ENCODE results near the gene TTC39B.

- TF ChIP-seq CTCF (IDR thresholded peaks at IDR 0.05; ENCODE audit: low read depth, low read length, missing input control), result no peak
- TF ChIP-seq REST (IDR thresholded peaks at IDR 0.05), result peak; percentile 59
- no peak for TF ChIP-seq FOXA1 (IDR thresholded peaks at IDR 0.05)
- TF ChIP-seq TAF1 (conservative IDR thresholded peaks at IDR 0.05), result no peak
- TF ChIP-seq HNF4A (conservative IDR thresholded peaks at IDR 0.05), result peak; percentile 96 to 97
- peak; percentile 75 for TF ChIP-seq YY1 (IDR thresholded peaks at IDR 0.05)
- TF ChIP-seq GABPA (IDR thresholded peaks at IDR 0.05 in 1 of 2, conservative IDR thresholded peaks at IDR 0.05 in 1 of 2), result peak in 1 of 2 donors; percentile 33
- TF ChIP-seq MAX (IDR thresholded peaks at IDR 0.05), result peak; percentile 73
- peak; percentile 58 to 84 for TF ChIP-seq JUND (IDR thresholded peaks at IDR 0.05)
- no peak for TF ChIP-seq NR2F2 (IDR thresholded peaks at IDR 0.05)
- peak; percentile 89 for TF ChIP-seq SP1 (IDR thresholded peaks at IDR 0.05)
Measured at GRCh38 chr9:15295761-15296405, 11.1 kb downstream of the TTC39B start.
